CD14-positive monocyte (primary cell): ENCODE measurements around the gene DLGAP4. TPM values are rescaled to one million over a fixed set of nuclear protein-coding genes. Genes with fewer than 3 reads are reported as not detected.

Source experiments
- DNase-seq, 3 donors: peaks; one replicate each; pipeline ENCODE4 v3.0.0-alpha.2; 2011 to 2022
- H2AFZ ChIP-seq: 2 replicates; pipeline ENCODE4 v1.6.0; 2012; ENCODE audit warnings: mild to moderate bottlenecking, low read depth, low read length, inconsistent platforms; ENCODE audit not compliant: insufficient read depth, poor library complexity, severe bottlenecking
- H3K27ac ChIP-seq, 2 donors: 1 replicate in 1 of 2; 2 replicates in 1 of 2; pipeline ENCODE4 v1.5.1; 2012 to 2013; ENCODE audit warnings: low read length in 2 of 2, control low read depth in 1 of 2, inconsistent platforms in 1 of 2, low read depth in 1 of 2, mild to moderate bottlenecking in 1 of 2
- H3K27me3 ChIP-seq, 2 donors: one replicate each; pipeline versions ENCODE4 v1.6.0 to v1.6.1; 2011 to 2013; ENCODE audit warnings: low read length in 2 of 2; ENCODE audit not compliant: control insufficient read depth in 2 of 2, insufficient read depth in 2 of 2
- H3K36me3 ChIP-seq, 2 donors: replicated peaks in 1 of 2; 1 replicate in 1 of 2; 2 replicates in 1 of 2; pipeline versions ENCODE4 v1.5.1 to v1.6.1; 2012 to 2013; ENCODE audit warnings: low read length in 2 of 2, control low read depth in 1 of 2, inconsistent platforms in 1 of 2, mild to moderate bottlenecking in 1 of 2; ENCODE audit not compliant: insufficient read depth in 2 of 2, control insufficient read depth in 1 of 2
- H3K4me1 ChIP-seq, 2 donors: 1 replicate in 1 of 2; 2 replicates in 1 of 2; pipeline versions ENCODE4 v1.5.1 to v1.6.1; 2012 to 2013; ENCODE audit warnings: low read length in 2 of 2, control low read depth in 1 of 2, inconsistent platforms in 1 of 2, mild to moderate bottlenecking in 1 of 2, moderate library complexity in 1 of 2; ENCODE audit not compliant: insufficient read depth in 2 of 2, control insufficient read depth in 1 of 2
- H3K4me2 ChIP-seq: replicated peaks from 2 replicates; pipeline ENCODE3; 2012; ENCODE audit warnings: low read length, moderate library complexity, mild to moderate bottlenecking; ENCODE audit not compliant: poor library complexity, severe bottlenecking; ENCODE audit errors: extremely low read depth
- H3K4me3 ChIP-seq, 3 experiments: fragments of 200-600 bp in 1 of 3; sonication (generic) in 1 of 3; replicated peaks in 1 of 3; 1 replicate in 2 of 3; 2 replicates in 1 of 3; pipeline ENCODE4 v1.5.1; 2011 to 2013; ENCODE audit warnings: low read length in 3 of 3, mild to moderate bottlenecking in 3 of 3, control low read depth in 2 of 3, low read depth in 2 of 3, inconsistent platforms in 1 of 3, moderate library complexity in 1 of 3
- H3K79me2 ChIP-seq: 2 replicates; pipeline ENCODE4 v1.6.0; 2012; ENCODE audit warnings: mild to moderate bottlenecking, control low read depth, inconsistent platforms, low read length, moderate library complexity; ENCODE audit not compliant: insufficient read depth
- H3K9ac ChIP-seq: 2 replicates; pipeline ENCODE4 v1.6.0; 2017; ENCODE audit warnings: low read length, mild to moderate bottlenecking; ENCODE audit not compliant: insufficient read depth, poor library complexity, severe bottlenecking
- H3K9me3 ChIP-seq, 2 donors: replicated peaks in 1 of 2; 1 replicate in 1 of 2; 2 replicates in 1 of 2; pipeline versions ENCODE4 v1.5.1 to v1.6.1; 2012 to 2013; ENCODE audit warnings: low read length in 2 of 2, control low read depth in 1 of 2; ENCODE audit not compliant: control insufficient read depth in 1 of 2, insufficient read depth in 1 of 2
- H4K20me1 ChIP-seq: 2 replicates; pipeline ENCODE4 v1.6.0; 2012; ENCODE audit warnings: mild to moderate bottlenecking, low read length, control low read depth, moderate library complexity; ENCODE audit not compliant: insufficient read depth
- H3K27ac Mint-ChIP-seq, 7 donors: one replicate each; pipeline ENCODE4 v1.8.0; 2020; ENCODE audit warnings: mild to moderate bottlenecking in 7 of 7, mixed read lengths in 7 of 7, moderate library complexity in 6 of 7, inconsistent platforms in 2 of 7
- H3K27me3 Mint-ChIP-seq, 3 donors: one replicate each; pipeline ENCODE4 v1.8.0; 2021 to 2022; ENCODE audit warnings: low read depth in 3 of 3, mild to moderate bottlenecking in 3 of 3, mixed read lengths in 3 of 3, moderate library complexity in 3 of 3, inconsistent platforms in 1 of 3
- H3K36me3 Mint-ChIP-seq, 2 donors: one replicate each; pipeline ENCODE4 v1.8.0; 2020; ENCODE audit warnings: mixed read lengths in 2 of 2, inconsistent platforms in 1 of 2, mild to moderate bottlenecking in 1 of 2
- H3K4me1 Mint-ChIP-seq: one replicate; pipeline ENCODE4 v1.8.0; 2020; ENCODE audit warnings: mild to moderate bottlenecking, mixed read lengths
- H3K4me3 Mint-ChIP-seq, 2 donors: one replicate each; pipeline ENCODE4 v1.8.0; 2020; ENCODE audit warnings: mild to moderate bottlenecking in 2 of 2, mixed read lengths in 2 of 2, moderate library complexity in 1 of 2
- H3K9me3 Mint-ChIP-seq, 7 donors: one replicate each; pipeline ENCODE4 v1.8.0; 2020 to 2022; ENCODE audit warnings: mixed read lengths in 7 of 7, mild to moderate bottlenecking in 6 of 7, moderate library complexity in 6 of 7, inconsistent platforms in 2 of 7
- CTCF ChIP-seq: fragments of 200-600 bp; IDR thresholded peaks from one replicate; pipeline ENCODE4 v1.8.0; 2022; ENCODE audit warnings: antibody characterized with exemption, mild to moderate bottlenecking
- WGBS: methylation state at CpG from one replicate; pipeline ENCODE4 v1.1.5; 2013; ENCODE audit warnings: missing lambda C conversion rate; ENCODE audit not compliant: insufficient coverage; 5-methylcytosine and 5-hydroxymethylcytosine counted together
- intact Hi-C, 2 donors: fragments of 100-400 bp; cut with micrococcal nuclease; formaldehyde crosslinking; loops; one replicate each; pipeline versions ENCODE4 v1.15.0 to v1.15.1; 2023
- polyA plus RNA-seq, 3 donors: library from polyadenylated mRNA; depleted of rRNA in 1 of 3; unstranded in 2 of 3; stranded (reverse) in 1 of 3; fragments of 300-500 nt in 2 of 3; fragments of >200 nt in 1 of 3; fragmentation: Illumina TruSeq in 2 of 3; gene quantifications; 1 replicate in 2 of 3; 2 replicates in 1 of 3; pipeline ENCODE4 v1.2.3, GENCODE V29; 2012 to 2021

Gene DLGAP4
- polyA plus RNA-seq, 3 donors = 9.9 to 52.7 (median 17.6) TPM

- no peak overlapping the region for H3K9ac ChIP-seq
- no peaks in the 10 kb centered on the region for H3K9me3 ChIP-seq
- H4K20me1 ChIP-seq = no peaks in the 10 kb centered on the region
- H3K4me2 ChIP-seq = no peak overlapping the region
- no peaks in the 10 kb centered on the region for H3K36me3 Mint-ChIP-seq
- H3K27me3 Mint-ChIP-seq = peaks cover 14 to 21% (median 16%) of the 10 kb centered on the region in 3 donors
- no peak for TF ChIP-seq CTCF
- H3K9me3 Mint-ChIP-seq = peaks cover 0 to 3% (median 0%) of the 10 kb centered on the region in 7 donors
- no peak overlapping the region for H3K27ac ChIP-seq
- no peak overlapping the region for H3K27ac Mint-ChIP-seq
- H3K4me3 Mint-ChIP-seq = no peak overlapping the region
- 51% methylated on average over 5 of the region's 13 CpGs for WGBS
- DNase-seq = no peak
- no peak overlapping the region for H2AFZ ChIP-seq
- H3K4me3 ChIP-seq = no peak overlapping the region
- intact Hi-C loops = no loop called here
- peaks cover 0 to 2% of the 10 kb centered on the region in 2 donors for H3K27me3 ChIP-seq
- no peaks in the 10 kb centered on the region for H3K36me3 ChIP-seq
- no peaks in the 10 kb centered on the region for H3K79me2 ChIP-seq
- no peaks in the 10 kb centered on the region for H3K4me1 ChIP-seq
- H3K4me1 Mint-ChIP-seq = no peaks in the 10 kb centered on the region
Observed at GRCh38 chr20:36336954-36337704, 31.0 kb downstream of the DLGAP4 start.

- Histone ChIP-seq H3K4me2 (no peak overlapping the region), H3K79me2 (no peaks in the 10 kb centered on the region), H4K20me1 (no peaks in the 10 kb centered on the region), H3K9me3 (no peaks in the 10 kb centered on the region), H3K27ac (no peak overlapping the region), H3K4me1 (no peaks in the 10 kb centered on the region), H2AFZ (no peak overlapping the region), H3K4me3 (no peak overlapping the region), H3K27me3 (peaks cover 0 to 2% of the 10 kb centered on the region in 2 donors), H3K36me3 (no peaks in the 10 kb centered on the region), H3K9ac (no peak overlapping the region)
- no peak for DNase-seq
- H3K4me1 Mint-ChIP-seq = no peaks in the 10 kb centered on the region
- intact Hi-C loops = no loop called here
- peak overlapping the region in 1 of 7 donors; percentile 53 for H3K27ac Mint-ChIP-seq
- no peak overlapping the region for H3K4me3 Mint-ChIP-seq
- 84% methylated on average over 4 of the region's 4 CpGs for WGBS
- no peak for TF ChIP-seq CTCF
- no peaks in the 10 kb centered on the region for H3K36me3 Mint-ChIP-seq
- H3K27me3 Mint-ChIP-seq = peaks cover 13 to 19% (median 14%) of the 10 kb centered on the region in 3 donors
- peaks cover 0 to 3% (median 0%) of the 10 kb centered on the region in 7 donors for H3K9me3 Mint-ChIP-seq
Observed at GRCh38 chr20:36337886-36338285, 31.7 kb downstream of the DLGAP4 start.
